Measurements from ENCODE around the gene LTB4R.
"Not testable (repeated sequence)": the region's sequence is repeated elsewhere in the genome, so short reads cannot be mapped to it uniquely, and the experiment has no call there.

Gene LTB4R

GRCh38 chr14:24339284-24340151 is 28.2 kb downstream of the LTB4R start, which contains the start of gene RIPK3:
RIPK3 (minus strand) TSS chr14:24339991; CDS start chr14:24339826, 165 bp downstream.
- Histone ChIP-seq H3K4me3 (ENCODE audit: low read depth in 1 of 2, low read length in 2 of 2) (peak within 1 kb of the TSS; percentile 63 to 83), H3K36me3 (ENCODE audit: control insufficient read depth in 1 of 2, insufficient read depth in 2 of 2, low read length in 2 of 2) (no peaks in the 10 kb centered on the region), H3K9me3 (ENCODE audit: control insufficient read depth in 1 of 2, low read length in 2 of 2) (no peaks in the 10 kb centered on the region), H3K27me3 (ENCODE audit: low read depth, low read length) (no peaks in the 10 kb centered on the region), H3K27ac (ENCODE audit: low read length) (peak within 1 kb of the TSS; percentile 86), H3K4me1 (ENCODE audit: control insufficient read depth in 1 of 2, insufficient read depth in 2 of 2, low read length in 2 of 2) (peaks cover 0 to 17% of the 10 kb centered on the region in 2 donors)

- H3K9me3 ChIP-seq (ENCODE audit: control insufficient read depth in 1 of 2, low read length in 2 of 2) = no peaks in the 10 kb centered on the region
- H3K27me3 ChIP-seq (ENCODE audit: low read depth, low read length) = no peaks in the 10 kb centered on the region
- no peak overlapping the region for H3K27ac ChIP-seq (ENCODE audit: low read length)
- no peak overlapping the region for H3K4me3 ChIP-seq (ENCODE audit: low read depth in 1 of 2, low read length in 2 of 2)
- H3K36me3 ChIP-seq (ENCODE audit: control insufficient read depth in 1 of 2, insufficient read depth in 2 of 2, low read length in 2 of 2) = no peaks in the 10 kb centered on the region
- H3K4me1 ChIP-seq (ENCODE audit: control insufficient read depth in 1 of 2, insufficient read depth in 2 of 2, low read length in 2 of 2) = peaks cover 0 to 11% of the 10 kb centered on the region in 2 donors
Observed at GRCh38 chr14:24340606-24341005, 29.3 kb downstream of the LTB4R start.

GRCh38 chr14:24342889-24343288 is 31.6 kb downstream of the LTB4R start:
- no peak overlapping the region for H3K27ac ChIP-seq (ENCODE audit: low read length)
- no peaks in the 10 kb centered on the region for H3K9me3 ChIP-seq (ENCODE audit: control insufficient read depth in 1 of 2, low read length in 2 of 2)
- no peaks in the 10 kb centered on the region for H3K27me3 ChIP-seq (ENCODE audit: low read depth, low read length)
- no peaks in the 10 kb centered on the region for H3K36me3 ChIP-seq (ENCODE audit: control insufficient read depth in 1 of 2, insufficient read depth in 2 of 2, low read length in 2 of 2)
- no peak overlapping the region for H3K4me3 ChIP-seq (ENCODE audit: low read depth in 1 of 2, low read length in 2 of 2)
- H3K4me1 ChIP-seq (ENCODE audit: control insufficient read depth in 1 of 2, insufficient read depth in 2 of 2, low read length in 2 of 2) = peaks cover 0 to 11% of the 10 kb centered on the region in 2 donors

DNA sequence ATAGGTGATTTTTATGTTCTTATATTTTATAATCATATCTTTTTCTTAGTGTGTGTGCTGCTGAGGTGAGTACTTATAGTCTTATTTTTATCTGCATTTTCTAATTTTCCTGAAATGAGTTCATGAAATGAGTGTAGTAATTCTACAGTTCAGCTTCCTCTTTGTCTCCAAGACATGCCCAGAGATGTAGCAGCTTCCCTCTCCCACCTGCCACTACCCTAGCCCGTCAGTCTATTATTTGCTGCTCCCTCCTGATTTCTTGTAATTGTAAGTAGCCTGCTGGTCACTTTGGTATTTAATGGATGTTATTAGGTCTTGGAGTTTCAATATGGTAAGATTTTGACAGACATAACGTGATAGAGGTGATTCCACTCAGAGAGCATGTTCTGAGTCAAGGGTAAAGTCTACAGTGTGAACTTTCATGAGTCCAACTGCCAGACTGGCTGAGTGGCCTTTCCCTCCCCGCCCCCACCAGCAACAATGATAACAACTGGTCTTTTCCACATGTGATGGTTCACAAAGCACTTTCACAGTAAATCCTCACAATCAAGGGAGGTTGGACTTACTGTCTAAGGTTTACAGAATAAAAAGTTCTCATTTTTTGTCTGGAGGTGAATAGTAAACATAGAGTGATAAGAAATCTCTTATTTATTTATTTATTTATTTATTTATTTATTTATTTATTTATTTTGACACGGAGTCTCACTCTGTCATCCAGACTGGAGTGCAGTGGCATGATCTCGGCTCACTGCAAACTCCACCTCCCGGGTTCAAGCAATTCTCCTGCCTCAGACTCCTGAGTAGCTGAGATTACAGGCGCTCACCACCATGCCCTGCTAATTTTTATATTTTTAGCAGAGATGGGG is 32.7 kb downstream of the LTB4R start:
- peaks cover 0 to 2% of the 10 kb centered on the region in 2 donors for H3K4me1 ChIP-seq (ENCODE audit: control insufficient read depth in 1 of 2, insufficient read depth in 2 of 2, low read length in 2 of 2)
- no peak overlapping the region for H3K27ac ChIP-seq (ENCODE audit: low read length)
- H3K36me3 ChIP-seq (ENCODE audit: control insufficient read depth in 1 of 2, insufficient read depth in 2 of 2, low read length in 2 of 2) = no peaks in the 10 kb centered on the region
- H3K4me3 ChIP-seq (ENCODE audit: low read depth in 1 of 2, low read length in 2 of 2) = no peak overlapping the region
- H3K27me3 ChIP-seq (ENCODE audit: low read depth, low read length) = no peaks in the 10 kb centered on the region
- H3K9me3 ChIP-seq (ENCODE audit: control insufficient read depth in 1 of 2, low read length in 2 of 2) = no peaks in the 10 kb centered on the region

DNA sequence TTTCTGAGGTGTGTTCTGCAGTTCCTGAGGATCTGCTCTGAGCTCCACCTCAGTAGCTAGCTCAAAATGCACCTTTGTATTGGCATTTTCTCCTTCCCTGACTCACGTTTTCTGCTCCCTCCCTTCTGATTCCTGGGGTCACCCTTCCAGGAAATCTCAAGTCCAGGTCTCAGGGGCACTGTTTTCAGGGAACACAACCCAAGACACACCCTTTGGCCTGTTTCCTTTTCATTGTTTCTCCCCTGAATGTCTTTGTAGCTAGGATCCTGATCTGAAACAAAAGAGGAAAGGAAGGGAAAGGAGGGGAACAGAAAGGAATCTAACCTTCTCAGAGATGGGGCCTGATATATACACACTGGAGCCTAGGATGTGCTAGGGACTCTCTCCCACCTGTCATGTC is 35.8 kb downstream of the LTB4R start:
- Histone ChIP-seq H3K9me3 (ENCODE audit: control insufficient read depth in 1 of 2, low read length in 2 of 2) (no peaks in the 10 kb centered on the region), H3K4me3 (ENCODE audit: low read depth in 1 of 2, low read length in 2 of 2) (no peak overlapping the region), H3K4me1 (ENCODE audit: control insufficient read depth in 1 of 2, insufficient read depth in 2 of 2, low read length in 2 of 2) (peaks cover 0 to 6% of the 10 kb centered on the region in 2 donors), H3K36me3 (ENCODE audit: control insufficient read depth in 1 of 2, insufficient read depth in 2 of 2, low read length in 2 of 2) (no peaks in the 10 kb centered on the region), H3K27me3 (ENCODE audit: low read depth, low read length) (no peaks in the 10 kb centered on the region), H3K27ac (ENCODE audit: low read length) (no peak overlapping the region)

DNA sequence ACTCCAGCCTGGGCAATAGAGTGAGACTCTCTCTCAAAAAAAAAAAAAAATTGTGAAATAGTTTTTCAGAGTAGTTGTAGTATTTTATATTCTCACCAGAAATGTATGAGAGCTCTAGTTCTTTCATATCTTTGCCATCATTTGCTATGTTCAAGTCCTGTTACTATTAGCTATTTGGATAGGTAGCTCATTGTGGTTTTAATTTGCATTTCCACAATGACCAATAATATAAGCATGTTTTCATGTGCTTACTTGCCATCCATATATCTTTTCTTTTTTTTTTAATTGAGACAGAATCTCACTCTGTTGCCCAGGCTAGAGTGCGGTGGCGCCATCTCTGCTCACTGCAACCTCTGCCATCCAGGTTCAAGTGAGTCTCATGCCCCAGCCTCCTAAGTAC is 36.9 kb downstream of the LTB4R start:
- peaks cover 0 to 8% of the 10 kb centered on the region in 2 donors for H3K4me1 ChIP-seq (ENCODE audit: control insufficient read depth in 1 of 2, insufficient read depth in 2 of 2, low read length in 2 of 2)
- no peaks in the 10 kb centered on the region for H3K9me3 ChIP-seq (ENCODE audit: control insufficient read depth in 1 of 2, low read length in 2 of 2)

GRCh38 chr14:24349742-24350141 is 38.4 kb downstream of the LTB4R start:
- Histone ChIP-seq H3K27me3 (ENCODE audit: low read depth, low read length) (no peaks in the 10 kb centered on the region), H3K36me3 (ENCODE audit: control insufficient read depth in 1 of 2, insufficient read depth in 2 of 2, low read length in 2 of 2) (no peaks in the 10 kb centered on the region), H3K4me1 (ENCODE audit: control insufficient read depth in 1 of 2, insufficient read depth in 2 of 2, low read length in 2 of 2) (peaks cover 0 to 8% of the 10 kb centered on the region in 2 donors), H3K4me3 (ENCODE audit: low read depth in 1 of 2, low read length in 2 of 2) (no peak overlapping the region), H3K27ac (ENCODE audit: low read length) (no peak overlapping the region), H3K9me3 (ENCODE audit: control insufficient read depth in 1 of 2, low read length in 2 of 2) (no peaks in the 10 kb centered on the region)

More for the DNA sequence above, 36.9 kb downstream of the LTB4R start:
- Histone ChIP-seq H3K36me3 (ENCODE audit: control insufficient read depth in 1 of 2, insufficient read depth in 2 of 2, low read length in 2 of 2) (no peaks in the 10 kb centered on the region), H3K4me3 (ENCODE audit: low read depth in 1 of 2, low read length in 2 of 2) (no peak overlapping the region), H3K27me3 (ENCODE audit: low read depth, low read length) (no peaks in the 10 kb centered on the region), H3K27ac (ENCODE audit: low read length) (no peak overlapping the region)

GRCh38 chr14:24351517-24351916 is 40.2 kb downstream of the LTB4R start:
- H3K27ac ChIP-seq (ENCODE audit: low read length) = no peak overlapping the region
- peaks cover 0 to 8% of the 10 kb centered on the region in 2 donors for H3K4me1 ChIP-seq (ENCODE audit: control insufficient read depth in 1 of 2, insufficient read depth in 2 of 2, low read length in 2 of 2)
- no peaks in the 10 kb centered on the region for H3K36me3 ChIP-seq (ENCODE audit: control insufficient read depth in 1 of 2, insufficient read depth in 2 of 2, low read length in 2 of 2)
- no peaks in the 10 kb centered on the region for H3K27me3 ChIP-seq (ENCODE audit: low read depth, low read length)
- H3K4me3 ChIP-seq (ENCODE audit: low read depth in 1 of 2, low read length in 2 of 2) = no peak overlapping the region
- H3K9me3 ChIP-seq (ENCODE audit: control insufficient read depth in 1 of 2, low read length in 2 of 2) = no peaks in the 10 kb centered on the region

GRCh38 chr14:24353559-24354481 is 42.5 kb downstream of the LTB4R start:
- H3K9me3 ChIP-seq (ENCODE audit: control insufficient read depth in 1 of 2, low read length in 2 of 2) = no peaks in the 10 kb centered on the region
- no peak overlapping the region for H3K27ac ChIP-seq (ENCODE audit: low read length)
- no peaks in the 10 kb centered on the region for H3K27me3 ChIP-seq (ENCODE audit: low read depth, low read length)
- H3K4me3 ChIP-seq (ENCODE audit: low read depth in 1 of 2, low read length in 2 of 2) = no peak overlapping the region
- H3K4me1 ChIP-seq (ENCODE audit: control insufficient read depth in 1 of 2, insufficient read depth in 2 of 2, low read length in 2 of 2) = peaks cover 0 to 8% of the 10 kb centered on the region in 2 donors
- H3K36me3 ChIP-seq (ENCODE audit: control insufficient read depth in 1 of 2, insufficient read depth in 2 of 2, low read length in 2 of 2) = no peaks in the 10 kb centered on the region

GRCh38 chr14:24354482-24354825 is 43.2 kb downstream of the LTB4R start:
- H3K27ac ChIP-seq (ENCODE audit: low read length); H3K4me1 ChIP-seq (ENCODE audit: control insufficient read depth in 1 of 2, insufficient read depth in 2 of 2, low read length in 2 of 2); H3K4me3 ChIP-seq (ENCODE audit: low read depth in 1 of 2, low read length in 2 of 2); H3K9me3 ChIP-seq (ENCODE audit: control insufficient read depth in 1 of 2, low read length in 2 of 2); H3K27me3 ChIP-seq (ENCODE audit: low read depth, low read length); H3K36me3 ChIP-seq (ENCODE audit: control insufficient read depth in 1 of 2, insufficient read depth in 2 of 2, low read length in 2 of 2): not testable (repeated sequence)
